NB4 (cell line): ENCODE results near the gene CES3.

ENCODE experiments used
- MAX ChIP-seq: IDR thresholded peaks from 2 replicates; pipeline ENCODE4 v1.6.1; 2011; ENCODE audit warnings: low read depth, low read length
- MYC ChIP-seq: IDR thresholded peaks from 2 replicates; pipeline ENCODE4 v1.6.1; 2011; ENCODE audit warnings: low read depth, low read length
- POLR2A ChIP-seq: IDR thresholded peaks from 2 replicates; pipeline ENCODE4 v1.6.1; 2011; ENCODE audit warnings: mild to moderate bottlenecking; ENCODE audit not compliant: insufficient read length; ENCODE audit errors: extremely low read depth
- TF ChIP-seq, protein P1 (sequence below): IDR thresholded peaks from one replicate; pipeline ENCODE4 v1.5.1; 2012; ENCODE audit warnings: low read depth, low read length

- TF ChIP-seq, protein P1, sequence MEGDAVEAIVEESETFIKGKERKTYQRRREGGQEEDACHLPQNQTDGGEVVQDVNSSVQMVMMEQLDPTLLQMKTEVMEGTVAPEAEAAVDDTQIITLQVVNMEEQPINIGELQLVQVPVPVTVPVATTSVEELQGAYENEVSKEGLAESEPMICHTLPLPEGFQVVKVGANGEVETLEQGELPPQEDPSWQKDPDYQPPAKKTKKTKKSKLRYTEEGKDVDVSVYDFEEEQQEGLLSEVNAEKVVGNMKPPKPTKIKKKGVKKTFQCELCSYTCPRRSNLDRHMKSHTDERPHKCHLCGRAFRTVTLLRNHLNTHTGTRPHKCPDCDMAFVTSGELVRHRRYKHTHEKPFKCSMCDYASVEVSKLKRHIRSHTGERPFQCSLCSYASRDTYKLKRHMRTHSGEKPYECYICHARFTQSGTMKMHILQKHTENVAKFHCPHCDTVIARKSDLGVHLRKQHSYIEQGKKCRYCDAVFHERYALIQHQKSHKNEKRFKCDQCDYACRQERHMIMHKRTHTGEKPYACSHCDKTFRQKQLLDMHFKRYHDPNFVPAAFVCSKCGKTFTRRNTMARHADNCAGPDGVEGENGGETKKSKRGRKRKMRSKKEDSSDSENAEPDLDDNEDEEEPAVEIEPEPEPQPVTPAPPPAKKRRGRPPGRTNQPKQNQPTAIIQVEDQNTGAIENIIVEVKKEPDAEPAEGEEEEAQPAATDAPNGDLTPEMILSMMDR = no peak
- TF ChIP-seq POLR2A (no peak), MYC (no peak), MAX (no peak)
Measured at GRCh38 chr16:66936889-66937554, 24.0 kb upstream of the CES3 start.
